HG03520 (cell line): ENCODE data around the gene ZNF496.
"Not testable (repeated sequence)": the region's sequence is repeated elsewhere in the genome, so short reads cannot be mapped to it uniquely, and the experiment has no call there.

Experiments
- ATAC-seq: cut with Tn5 transposase; IDR thresholded peaks from one replicate; pipeline ENCODE4 v1.9.1; 2021; ENCODE audit warnings: mild to moderate bottlenecking, moderate library complexity; ENCODE audit not compliant: unreplicated experiment

ZNF496 gene

DNA sequence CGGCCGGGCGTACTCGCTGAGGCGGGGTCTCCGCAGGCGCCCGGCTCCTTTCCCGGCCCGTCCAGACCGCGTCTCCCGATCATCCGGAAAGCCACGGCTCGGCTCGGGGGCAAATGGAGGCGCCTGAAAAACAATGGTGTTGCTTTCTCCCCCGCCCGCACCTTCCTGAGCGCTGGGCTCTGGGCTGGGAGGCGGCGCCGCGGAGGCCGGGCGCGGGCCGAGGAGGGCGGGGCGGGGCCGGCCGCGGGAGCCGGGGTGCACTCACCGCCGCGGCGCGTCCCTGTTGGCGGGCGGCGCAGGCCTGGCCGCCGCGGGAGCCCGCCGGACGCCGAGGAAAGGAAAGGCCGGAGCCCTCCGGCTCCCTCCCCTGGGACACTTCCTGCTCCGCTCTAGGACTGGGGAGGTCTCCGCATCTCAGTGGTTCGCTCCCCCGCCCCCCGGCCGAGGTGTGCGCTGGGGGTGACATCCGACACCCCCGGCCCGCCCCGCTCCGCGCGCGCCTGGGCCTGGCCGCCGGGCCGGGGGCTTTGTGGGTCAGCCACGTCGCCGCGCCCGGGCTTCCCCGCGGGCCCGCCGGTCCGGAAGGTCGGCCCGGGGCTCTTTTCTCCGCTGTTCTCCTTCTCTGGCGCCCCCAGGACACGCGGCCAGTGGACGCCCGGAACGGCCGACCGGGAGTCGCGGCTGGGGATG lies at the start of gene ZNF496:
Gene ZNF496 (minus strand): TSS at position 343 of the 690 bp plus-strand sequence. CDS start 2,289 bp downstream, outside the sequence.
- ATAC-seq: peak; percentile 63

GRCh38 chr1:247378334-247379073 lies 46.8 kb upstream of the ZNF496 start:
- ATAC-seq: no peak

DNA sequence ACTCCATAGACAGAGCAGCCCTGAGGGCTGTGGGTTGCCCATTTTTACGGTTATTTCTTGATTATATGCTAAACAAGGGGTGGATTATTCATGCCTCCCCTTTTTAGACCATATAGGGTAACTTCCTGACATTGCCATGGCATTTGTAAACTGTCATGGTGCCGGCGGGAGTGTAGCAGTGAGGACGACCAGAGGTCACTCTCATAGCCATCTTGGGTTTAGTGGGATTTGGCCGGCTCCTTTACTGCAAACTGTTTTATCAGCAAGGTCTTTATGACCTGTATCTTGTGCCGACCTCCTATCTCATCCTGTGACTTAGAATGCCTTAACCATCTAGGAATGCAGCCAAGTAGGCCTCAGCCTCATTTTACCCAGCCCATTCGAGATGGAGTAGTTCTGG lies 46.0 kb upstream of the ZNF496 start:
- ATAC-seq: not testable (repeated sequence)

- no peak for ATAC-seq
Measured at GRCh38 chr1:247376659-247377058, 45.0 kb upstream of the ZNF496 start.

DNA sequence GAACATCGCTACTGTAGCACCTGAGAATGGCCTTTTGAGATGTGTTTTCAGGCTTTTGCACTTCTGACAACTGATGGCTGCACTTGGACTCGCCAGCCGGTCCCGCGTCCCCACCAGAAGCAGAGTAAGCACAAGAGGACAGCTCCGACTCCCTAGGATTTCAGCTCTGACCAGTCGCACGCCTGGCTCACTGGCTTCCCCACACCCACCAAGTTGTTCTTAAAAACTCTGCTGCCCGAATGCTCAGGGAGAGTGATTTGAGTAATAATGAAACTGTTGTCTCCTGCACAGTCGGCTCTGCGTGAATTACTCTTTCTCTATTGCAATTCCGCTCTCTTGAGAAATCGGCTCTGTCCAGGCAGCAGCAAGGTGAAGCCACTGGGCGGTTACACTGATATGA lies 44.1 kb upstream of the ZNF496 start:
- ATAC-seq: no peak

DNA sequence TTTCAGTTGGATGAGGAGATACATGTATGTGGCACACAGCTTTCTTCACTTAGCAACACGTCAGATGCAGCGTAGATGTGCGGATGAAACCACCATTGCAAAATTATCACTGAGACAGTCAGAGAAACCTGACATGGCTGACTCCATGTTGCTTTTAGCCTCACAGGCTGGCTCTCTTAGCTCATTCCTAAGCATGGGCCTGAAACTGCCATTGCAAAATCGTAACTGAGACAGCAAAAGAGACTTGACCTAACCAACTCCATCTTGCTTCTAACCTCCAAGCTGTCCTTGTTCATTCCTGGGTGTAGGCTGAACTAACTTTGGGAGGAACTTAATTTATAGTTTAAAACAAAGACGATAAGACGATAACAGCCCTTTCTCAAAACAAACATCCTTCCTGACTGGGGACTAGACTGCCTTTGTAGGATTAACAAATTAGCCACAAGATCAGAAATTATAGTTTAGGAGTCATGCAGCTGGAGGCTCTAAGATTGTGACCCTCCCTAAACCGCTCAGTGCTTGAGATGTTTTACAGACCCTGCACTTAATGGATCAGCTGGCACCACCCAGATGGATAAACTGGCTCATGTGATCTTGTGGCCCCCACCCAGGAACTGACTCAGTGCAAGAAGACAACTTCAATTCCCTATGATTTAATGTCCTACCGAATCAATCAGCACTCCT lies 43.1 kb upstream of the ZNF496 start:
- ATAC-seq: not testable (repeated sequence)

DNA sequence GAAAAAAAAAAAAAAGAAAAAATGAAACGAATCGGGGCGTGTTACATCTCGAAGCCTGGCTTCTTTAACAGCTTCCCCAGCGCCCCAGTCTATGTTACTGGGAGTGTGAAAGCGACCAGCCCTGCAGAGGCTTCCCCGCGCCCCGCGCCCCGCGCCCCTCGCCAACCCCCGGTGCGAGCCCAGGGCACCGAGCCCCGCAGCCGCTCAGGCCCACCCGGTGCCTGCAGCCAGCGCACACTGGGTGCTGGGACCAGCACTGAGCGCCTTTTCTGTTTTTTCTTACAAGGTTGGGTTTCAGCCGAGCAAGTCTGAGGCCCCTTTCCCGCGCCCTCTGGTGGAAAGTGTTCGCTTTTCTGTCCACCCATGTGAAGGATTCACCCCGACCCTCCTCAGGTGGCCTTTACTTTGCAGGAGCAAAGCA lies 42.1 kb upstream of the ZNF496 start:
- ATAC-seq: peak; percentile 86

DNA sequence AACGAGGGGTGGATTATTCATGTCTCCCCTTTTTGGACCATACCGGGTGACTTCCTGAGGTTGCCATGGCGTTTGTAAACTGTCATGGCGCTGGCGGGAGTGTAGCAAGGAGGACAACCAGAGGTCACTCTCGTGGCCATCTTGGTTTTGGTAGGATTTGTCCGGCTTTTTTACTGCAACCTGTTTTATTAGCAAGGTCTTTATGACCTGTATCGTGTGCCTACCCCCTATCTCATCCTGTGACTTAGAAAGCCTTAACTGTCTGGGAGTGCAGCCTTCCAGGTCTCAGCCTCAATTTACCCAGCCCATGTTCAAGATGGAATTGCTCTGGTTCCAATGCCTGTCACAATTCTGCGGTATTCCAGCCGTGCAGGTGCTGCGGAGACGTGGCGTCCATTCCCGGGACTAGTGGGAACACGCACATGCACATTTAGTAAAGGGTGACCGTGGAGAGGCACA lies 40.2 kb upstream of the ZNF496 start:
- ATAC-seq: no peak

GRCh38 chr1:247370786-247371732 lies 39.4 kb upstream of the ZNF496 start:
- no peak for ATAC-seq

- no peak for ATAC-seq
Measured at GRCh38 chr1:247368490-247369145, 37.0 kb upstream of the ZNF496 start.

- no peak for ATAC-seq
Measured at GRCh38 chr1:247367786-247368422, 36.2 kb upstream of the ZNF496 start.

- no peak for ATAC-seq
Measured at GRCh38 chr1:247366926-247367645, 35.4 kb upstream of the ZNF496 start.

GRCh38 chr1:247366345-247366744 lies 34.7 kb upstream of the ZNF496 start:
- ATAC-seq: not testable (repeated sequence)

- no peak for ATAC-seq
Measured at GRCh38 chr1:247365023-247365422, 33.4 kb upstream of the ZNF496 start.

- ATAC-seq: not testable (repeated sequence)
Measured at GRCh38 chr1:247363000-247363399, 31.3 kb upstream of the ZNF496 start.

DNA sequence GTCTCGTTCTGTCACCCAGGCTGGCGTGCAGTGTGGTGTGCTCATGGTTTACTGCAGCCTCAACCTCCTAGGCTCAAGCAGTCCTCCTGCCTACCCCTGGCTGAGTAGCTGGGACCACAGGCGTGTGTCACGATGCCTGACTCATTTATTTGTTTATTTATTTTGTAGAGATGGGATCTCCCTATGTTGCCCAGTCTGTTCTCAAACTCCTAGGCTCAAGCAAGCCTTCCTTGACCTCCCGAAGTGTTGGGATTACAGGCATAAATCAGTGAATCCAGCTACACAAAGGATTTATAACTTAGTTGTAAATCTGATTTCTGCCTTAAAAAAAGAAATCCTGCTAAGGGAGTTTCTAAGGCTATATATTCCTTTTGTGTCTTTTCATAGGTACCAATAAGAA lies 30.5 kb upstream of the ZNF496 start:
- ATAC-seq: no peak

GRCh38 chr1:247360991-247361731 lies 29.5 kb upstream of the ZNF496 start:
- no peak for ATAC-seq
